Heart right ventricle (tissue), 16 donors: Measurements from ENCODE around the gene TOGARAM2. TPM values are rescaled to one million over a fixed set of nuclear protein-coding genes. Genes with fewer than 3 reads are reported as not detected.

ENCODE experiments used
- ATAC-seq, 8 donors: fragments of 200-7000 bp; cut with Tn5 transposase; one replicate each; pipeline ENCODE4 v1.9.1; 2020; ENCODE audit warnings: mild to moderate bottlenecking in 8 of 8, moderate library complexity in 8 of 8, moderate number of reproducible peaks in 1 of 8
- DNase-seq, 2 donors: peaks; one replicate each; pipeline ENCODE4 v3.0.0-alpha.2; 2020
- H3K27ac ChIP-seq, 10 donors: fragments of 200-600 bp; sonication (generic) in 2 of 10; one replicate each; pipeline versions ENCODE4 v1.5.0 to v1.8.0; 2020 to 2022; ENCODE audit warnings: mild to moderate bottlenecking in 3 of 10
- H3K27me3 ChIP-seq, 7 donors: fragments of 200-600 bp; one replicate each; pipeline ENCODE4 v1.8.0; 2021 to 2022; ENCODE audit warnings: mild to moderate bottlenecking in 2 of 7
- H3K36me3 ChIP-seq, 9 donors: fragments of 200-600 bp; sonication (generic) in 1 of 9; one replicate each; pipeline versions ENCODE4 v1.5.0 to v1.8.0; 2020 to 2022; ENCODE audit warnings: mild to moderate bottlenecking in 2 of 9
- H3K4me1 ChIP-seq, 9 donors: fragments of 200-600 bp; sonication (generic) in 1 of 9; one replicate each; pipeline versions ENCODE4 v1.5.0 to v1.8.0; 2020 to 2022; ENCODE audit warnings: mild to moderate bottlenecking in 4 of 9
- H3K4me3 ChIP-seq, 10 donors: fragments of 200-600 bp; sonication (generic) in 2 of 10; one replicate each; pipeline versions ENCODE4 v1.5.0 to v1.8.0; 2020 to 2022; ENCODE audit warnings: mild to moderate bottlenecking in 7 of 10, moderate library complexity in 2 of 10
- H3K9me3 ChIP-seq, 11 donors: fragments of 200-600 bp in 10 of 11; sonication (generic) in 2 of 11; one replicate each; pipeline versions ENCODE4 v1.5.0 to v1.8.0; 2013 to 2022; ENCODE audit warnings: mild to moderate bottlenecking in 2 of 11, control low read depth in 1 of 11, moderate library complexity in 1 of 11
- CTCF ChIP-seq, 9 donors: fragments of 200-600 bp; sonication (generic) in 2 of 9; IDR thresholded peaks; one replicate each; pipeline versions ENCODE4 v1.5.0 to v1.8.0; 2021 to 2022; ENCODE audit warnings: antibody characterized with exemption in 9 of 9, mild to moderate bottlenecking in 5 of 9, moderate library complexity in 1 of 9
- WGBS, 2 donors: extraction: QIAGEN DNeasy Blood & Tissue Kit; methylation state at CpG; one replicate each; pipeline ENCODE4 v1.1.7; 2013; ENCODE audit warnings: inconsistent platforms in 1 of 2; 5-methylcytosine and 5-hydroxymethylcytosine counted together
- intact Hi-C, 10 donors: fragments of 100-400 bp; cut with DNase I; formaldehyde crosslinking; loops; one replicate each; pipeline versions ENCODE4 v1.11.1 to v1.14.2; 2022
- polyA plus RNA-seq, 2 donors: library from polyadenylated mRNA; stranded (reverse); fragments of 200-250 nt; gene quantifications; one replicate each; pipeline ENCODE4 v1.2.3, GENCODE V29; 2013
- total RNA-seq, 10 donors: library from RNA; stranded (reverse); fragmentation: NEBNext Ultra II Directional in 3 of 10; extraction: Animal tissue kit (Norgen Biotek cat#: 25700) in 3 of 10; gene quantifications; one replicate each; pipeline versions ENCODE4 v1.2.1 to v1.2.4, GENCODE V29; 2021 to 2023
- donor health status: Arrhythmogenic right ventricular cardiomyopathy.
- donor health status: ischemic (EF 13 %, LVEDD 7.1; RV severe dilation, severe dysfunction).
- donor health status: healthy with polysubstance abuse.
- donor health status: DM: no; HTN: yes; CAD: no.
- donor health status: DM: no; HTN: no; CAD: no.
- donor health status: ischemic (EF 25% LVEDD 6.9; RV normal size, moderate dysfunction).
- donor health status: ischemic (EF 25% LVEDD 5.7; RV mildly dilated, moderate dysfunction).
- donor health status: healthy.
- donor health status: DM: yes; HTN: yes; CAD: no.
- donor health status: Ischemic cardiomyopathy.
- donor health status: ischemic (EF 35%, LVEDD 5.7; RV mildly dilated, moderate dysfunction).
- donor health status: nonischemic (EF 11% LVEDD 7.7; RV severe dilation, severe dysfunction).
- donor health status: DM: yes; HTN: yes; CAD: no.
- donor health status: PGD.
- donor health status: ischemic (EF 29% LVEDD 5.4; RV normal size, mild dysfunction).
- donor health status: nonischemic (EF 23%, LVEDD 6.1; RV moderate dilation, normal function).

Gene TOGARAM2
- total and polyA plus RNA-seq, 12 donors = 1.4 to 68.3 (median 14.6) TPM

DNA sequence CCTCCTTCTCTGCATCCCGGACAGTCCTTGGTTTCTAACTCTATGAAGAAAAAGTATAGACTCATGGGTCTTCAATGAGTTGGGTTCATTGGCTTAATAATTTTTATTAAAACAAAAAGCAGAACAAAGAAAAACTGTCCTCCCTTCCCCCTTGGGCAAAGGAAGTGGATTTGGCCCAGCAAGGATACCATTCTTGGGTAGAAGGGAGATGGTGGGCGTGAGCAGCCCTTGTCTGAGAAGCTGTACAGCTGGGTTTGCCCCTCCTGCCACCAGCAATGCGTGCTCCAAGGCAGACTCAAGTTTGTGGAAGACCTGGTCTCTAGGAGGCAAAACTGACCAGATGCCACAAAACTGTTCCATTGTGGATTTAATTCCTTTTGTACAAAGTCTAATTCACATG lies 80.5 kb downstream of the TOGARAM2 start:
- no peak for TF ChIP-seq CTCF (IDR thresholded peaks at IDR 0.05)
- H3K27me3 ChIP-seq = no peaks in the 10 kb centered on the region
- 85 to 86% methylated on average over 3 of the region's 3 CpGs for WGBS, 2 donors
- H3K4me1 ChIP-seq = peaks cover 0 to 16% (median 7%) of the 10 kb centered on the region in 9 donors
- ATAC-seq (no peak), DNase-seq (no peak)
- H3K4me3 ChIP-seq = no peak overlapping the region
- no peak overlapping the region for H3K27ac ChIP-seq
- intact Hi-C loops = no loop called here
- H3K36me3 ChIP-seq = no peaks in the 10 kb centered on the region
- no peaks in the 10 kb centered on the region for H3K9me3 ChIP-seq

DNA sequence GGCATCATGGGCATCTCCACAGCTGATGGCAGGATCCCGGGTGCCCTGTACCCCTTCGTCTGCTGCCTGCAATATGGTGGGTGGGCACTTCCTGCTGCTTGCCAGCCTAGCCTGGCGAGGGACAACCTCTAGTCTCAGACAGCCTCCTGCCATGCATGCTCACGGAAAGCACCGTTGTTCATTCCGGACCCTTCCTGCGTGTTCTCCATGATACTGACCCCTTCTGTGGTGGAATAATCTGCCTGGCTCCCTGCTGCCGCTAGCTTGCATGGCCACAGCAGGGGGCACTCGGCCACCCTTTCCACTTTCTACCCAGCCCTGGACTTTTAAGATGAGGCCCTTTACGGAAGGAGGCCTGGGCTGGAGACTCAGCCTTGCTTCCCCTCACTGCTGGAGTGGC lies 81.3 kb downstream of the TOGARAM2 start:
- Histone ChIP-seq H3K36me3 (no peaks in the 10 kb centered on the region), H3K9me3 (no peaks in the 10 kb centered on the region), H3K27me3 (no peaks in the 10 kb centered on the region), H3K4me3 (no peak overlapping the region), H3K27ac (no peak overlapping the region), H3K4me1 (peaks cover 0 to 21% (median 7%) of the 10 kb centered on the region in 9 donors)
- intact Hi-C loops = no loop called here
- TF ChIP-seq CTCF (IDR thresholded peaks at IDR 0.05) = no peak
- ATAC-seq = no peak
- DNase-seq = no peak
- WGBS, 2 donors = 93 to 96% methylated on average over 10 of the region's 10 CpGs

GRCh38 chr2:29063056-29063455 lies 82.0 kb downstream of the TOGARAM2 start:
- Histone ChIP-seq H3K4me3 (no peak overlapping the region), H3K27ac (no peak overlapping the region), H3K27me3 (no peaks in the 10 kb centered on the region), H3K4me1 (peaks cover 0 to 21% (median 7%) of the 10 kb centered on the region in 9 donors), H3K9me3 (no peaks in the 10 kb centered on the region), H3K36me3 (no peaks in the 10 kb centered on the region)
- DNase-seq (peak in 1 of 2 donors; percentile 59), ATAC-seq (peak in 4 of 8 donors; percentile 26 to 78 (median 42))
- 65 to 91% methylated on average over 6 of the region's 6 CpGs for WGBS, 2 donors
- TF ChIP-seq CTCF (IDR thresholded peaks at IDR 0.05) = no peak
- intact Hi-C loops = no loop called here

DNA sequence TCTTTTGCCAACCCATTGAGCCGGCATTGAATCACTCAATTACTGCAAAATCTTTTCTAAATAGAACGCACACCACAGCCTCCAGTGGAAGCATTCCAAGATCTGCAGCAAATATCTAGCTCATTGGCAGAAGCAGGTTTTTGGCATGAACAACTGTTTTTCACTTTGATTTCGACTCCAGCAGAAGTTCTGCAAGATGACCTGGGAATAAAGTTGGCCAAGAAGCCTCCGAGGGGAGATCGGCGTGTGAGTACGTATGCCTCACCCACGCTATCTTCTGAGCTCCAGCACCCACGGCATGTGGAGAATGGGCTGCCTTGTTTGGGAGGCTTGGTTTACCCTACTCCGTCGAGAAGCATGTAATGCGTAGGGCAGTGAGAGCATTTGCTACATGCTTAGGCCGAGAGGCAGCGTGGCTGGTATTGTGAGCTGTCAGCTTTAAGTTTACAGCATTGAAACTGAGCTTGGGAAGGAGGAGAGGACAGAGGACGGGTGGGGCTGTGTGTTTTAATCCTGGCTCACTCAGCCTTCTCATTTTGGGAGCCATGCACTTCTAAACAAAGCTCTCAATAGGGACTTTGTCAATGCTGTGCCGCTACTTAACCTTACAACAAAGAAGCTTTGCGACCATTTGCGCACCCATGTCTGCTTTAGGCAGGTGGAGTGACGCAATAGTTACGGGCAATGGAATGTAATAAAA lies 82.7 kb downstream of the TOGARAM2 start:
- no peak for TF ChIP-seq CTCF (IDR thresholded peaks at IDR 0.05)
- no peaks in the 10 kb centered on the region for H3K9me3 ChIP-seq
- DNase-seq (no peak), ATAC-seq (peak in 2 of 8 donors; percentile 27 to 43)
- H3K4me1 ChIP-seq = peaks cover 0 to 21% (median 7%) of the 10 kb centered on the region in 9 donors
- H3K27me3 ChIP-seq = no peaks in the 10 kb centered on the region
- WGBS, 2 donors = 72 to 76% methylated on average over 20 of the region's 20 CpGs
- H3K36me3 ChIP-seq = no peaks in the 10 kb centered on the region
- no peak overlapping the region for H3K4me3 ChIP-seq
- intact Hi-C loops = no loop called here
- H3K27ac ChIP-seq = no peak overlapping the region
